OCI-M2 (cell line): ENCODE measurements around the gene WWOX.

Source experiments
- DNase-seq: peaks from one replicate; lab custom pipeline; 2025; ENCODE audit not compliant: unreplicated experiment; lab: John Stamatoyannopoulos, UW

WWOX gene

GRCh38 chr16:79067600-79067999, 968.1 kb downstream of the WWOX start:
- no peak for DNase-seq

- no peak for DNase-seq
These were observed 969.7 kb downstream of the WWOX start for GRCh38 chr16:79069121-79069520.

- DNase-seq = no peak
These were observed 970.2 kb downstream of the WWOX start for GRCh38 chr16:79069633-79070032.

GRCh38 chr16:79071424-79071823, 972.0 kb downstream of the WWOX start:
- DNase-seq = no peak

- no peak for DNase-seq
These were observed 973.1 kb downstream of the WWOX start for GRCh38 chr16:79072517-79072916.

GRCh38 chr16:79073566-79073965, 974.1 kb downstream of the WWOX start:
- no peak for DNase-seq

- no peak for DNase-seq
These were observed 975.1 kb downstream of the WWOX start for GRCh38 chr16:79074541-79074940.

GRCh38 chr16:79074951-79075350, 975.5 kb downstream of the WWOX start:
- no peak for DNase-seq

GRCh38 chr16:79076047-79076767, 976.8 kb downstream of the WWOX start:
- DNase-seq = no peak

GRCh38 chr16:79077346-79077745, 977.9 kb downstream of the WWOX start:
- no peak for DNase-seq

- no peak for DNase-seq
These were observed 980.4 kb downstream of the WWOX start for GRCh38 chr16:79079656-79080420.

GRCh38 chr16:79081297-79082066, 982.0 kb downstream of the WWOX start:
- no peak for DNase-seq

GRCh38 chr16:79082970-79083369, 983.5 kb downstream of the WWOX start:
- no peak for DNase-seq

GRCh38 chr16:79083508-79084299, 984.2 kb downstream of the WWOX start:
- no peak for DNase-seq

GRCh38 chr16:79088971-79089370, 989.5 kb downstream of the WWOX start:
- DNase-seq = no peak

GRCh38 chr16:79089735-79090284, 990.4 kb downstream of the WWOX start:
- DNase-seq = no peak

GRCh38 chr16:79090966-79091365, 991.5 kb downstream of the WWOX start:
- no peak for DNase-seq

GRCh38 chr16:79092846-79093245, 993.4 kb downstream of the WWOX start:
- no peak for DNase-seq

GRCh38 chr16:79093554-79093967, 994.1 kb downstream of the WWOX start:
- no peak for DNase-seq

- DNase-seq = no peak
These were observed 996.8 kb downstream of the WWOX start for GRCh38 chr16:79096246-79096645.

- DNase-seq = no peak
These were observed 997.7 kb downstream of the WWOX start for GRCh38 chr16:79097166-79097565.
